Camera-type eye (tissue), 1 donor: ENCODE data around the gene ELL. TPM values are rescaled to one million over a fixed set of nuclear protein-coding genes. Genes with fewer than 3 reads are reported as not detected.

Experiments used
- total RNA-seq: library from RNA; depleted of rRNA; stranded (reverse); fragments of >200 nt; gene quantifications from one replicate; pipeline ENCODE4 v1.2.3, GENCODE V29; 2014

ELL gene
- 12.5 TPM for total RNA-seq

DNA sequence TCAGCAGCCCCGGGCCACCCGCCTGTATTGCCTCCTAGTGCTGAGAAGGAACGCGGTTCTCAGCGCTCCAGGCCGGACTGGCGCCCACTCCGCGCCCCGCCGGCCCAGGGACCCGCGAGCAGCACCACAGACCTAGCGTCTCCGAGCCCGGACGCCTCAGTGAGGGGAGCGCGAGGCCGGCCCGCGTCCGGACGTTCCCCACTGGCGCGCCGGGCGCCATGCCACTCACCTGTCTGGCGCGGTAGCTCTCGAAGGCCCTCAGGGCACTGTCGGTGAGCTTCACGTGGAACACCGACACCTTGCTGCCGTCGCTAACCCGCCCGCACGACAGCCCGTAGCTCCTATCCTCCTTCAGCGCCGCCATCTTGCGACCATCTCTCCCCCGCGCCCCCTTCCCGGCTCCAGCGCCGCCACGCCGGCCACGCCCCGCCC lies at the start of gene ELL:
Gene ELL (minus strand): TSS at position 379 of the 432 bp plus-strand sequence. CDS start 15 bp downstream, at position 364.

GRCh38 chr19:18557411-18558201 lies 35.7 kb upstream of the ELL start, which contains the start of gene KXD1:
KXD1 (plus strand) TSS chr19:18557870; CDS start chr19:18562057, 4,187 bp downstream.

GRCh38 chr19:18542941-18543813 lies 21.3 kb upstream of the ELL start, which contains the start of gene FKBP8:
FKBP8 (minus strand) TSS chr19:18543573; CDS start chr19:18541970, 1,603 bp downstream.

GRCh38 chr19:18437491-18438330 lies 84.2 kb downstream of the ELL start, which contains the start of gene ISYNA1:
ISYNA1 (minus strand) TSS chr19:18438133; CDS start chr19:18437979, 154 bp downstream.

DNA sequence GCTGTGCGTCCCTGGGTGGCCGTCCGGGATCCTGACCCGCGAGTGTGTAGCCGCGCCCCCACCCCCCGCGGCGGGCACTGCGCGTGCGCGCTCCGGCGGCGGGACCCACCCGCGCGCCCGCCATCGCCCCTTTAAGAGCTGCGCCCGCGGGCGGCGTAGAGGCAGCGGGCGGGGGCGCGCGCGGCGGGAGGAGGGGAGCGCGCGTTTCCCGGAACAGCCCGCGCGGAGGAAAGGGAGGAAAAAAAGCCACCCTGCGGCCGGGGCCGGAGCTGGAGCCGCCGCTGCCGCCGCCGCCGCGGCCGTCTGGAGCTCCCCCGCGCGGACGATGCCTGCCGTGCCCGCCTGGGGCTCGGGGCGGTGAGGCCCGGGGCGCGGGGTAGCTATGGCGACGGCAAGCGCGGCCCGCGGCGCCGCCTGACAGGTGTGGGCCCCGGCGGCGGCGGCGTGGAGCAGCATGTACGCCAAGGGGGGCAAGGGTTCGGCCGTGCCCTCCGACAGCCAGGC lies 102.6 kb downstream of the ELL start, which contains the start of gene SSBP4:
Gene SSBP4 (plus strand): TSS at position 204 of the 504 bp plus-strand sequence. CDS start 251 bp downstream, at position 455.

DNA sequence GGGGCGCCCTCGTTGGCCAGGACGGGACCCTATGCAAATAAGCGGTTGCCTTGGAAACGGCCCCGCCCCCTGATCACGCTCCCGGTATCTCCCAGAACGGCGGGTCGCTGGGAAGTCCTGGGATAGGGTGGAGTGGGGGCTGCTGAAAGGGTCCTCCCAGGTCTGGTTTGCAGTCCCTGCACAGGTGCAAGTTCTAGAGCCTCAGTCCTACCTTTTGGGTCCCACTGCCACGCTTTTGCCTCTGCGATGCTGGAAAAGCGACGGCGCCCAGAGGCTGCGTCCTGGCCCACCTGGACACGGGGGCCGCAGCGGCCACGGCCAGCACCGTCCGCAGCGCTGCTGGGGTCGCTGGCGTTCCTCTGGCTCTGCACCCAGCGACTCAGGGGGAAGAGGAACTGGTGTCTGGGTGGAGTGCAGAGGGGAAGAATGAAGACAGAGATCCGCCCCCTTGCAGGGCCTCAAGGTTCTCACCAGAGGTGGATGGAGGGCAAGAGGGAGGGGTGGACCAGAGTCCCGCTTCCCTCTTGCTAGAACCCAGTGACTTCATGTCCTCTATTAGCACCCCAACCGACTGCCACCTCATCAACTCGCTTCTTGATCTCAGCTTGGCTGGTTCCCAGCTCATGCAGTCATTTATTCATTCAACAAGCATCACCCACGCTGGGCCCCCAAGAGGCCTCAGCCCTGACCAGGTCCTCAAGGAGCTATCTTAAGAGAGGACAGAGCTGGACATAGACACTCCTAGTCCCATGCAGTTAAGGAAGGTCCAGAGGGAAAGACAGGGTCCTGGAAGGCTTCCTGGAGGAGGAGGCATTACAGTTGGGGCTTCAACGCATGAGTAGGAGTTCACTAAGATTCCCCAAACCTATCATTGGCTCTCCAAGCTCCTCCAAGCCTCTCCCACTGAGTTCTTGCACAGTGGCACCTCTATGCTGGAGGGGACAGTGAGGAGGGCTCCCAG lies 124.3 kb downstream of the ELL start, which contains the start of gene LRRC25:
Gene LRRC25 (minus strand): TSS at position 381 of the 961 bp plus-strand sequence. CDS start 659 bp downstream, outside the sequence.

Other genes starting within 250 kb of the ELL start
- 3.1 TPM for gene IQCN, start 247.6 kb downstream of the ELL start, total RNA-seq
- gene JUND, start 240.4 kb downstream of the ELL start, total RNA-seq: 217 TPM
- 99.8 TPM for gene LSM4, start 199.0 kb downstream of the ELL start, total RNA-seq
- 19.3 TPM for gene PGPEP1, start 181.5 kb downstream of the ELL start, total RNA-seq
- gene GDF15, start 135.9 kb downstream of the ELL start, total RNA-seq: 8.2 TPM
- 2.0 TPM for gene LRRC25, start 124.4 kb downstream of the ELL start, total RNA-seq
- gene SSBP4, start 102.7 kb downstream of the ELL start, total RNA-seq: 49.9 TPM
- 75.6 TPM for gene ISYNA1, start 83.9 kb downstream of the ELL start, total RNA-seq
- 166 TPM for gene FKBP8, start 21.5 kb upstream of the ELL start, total RNA-seq
- gene KXD1, start 35.8 kb upstream of the ELL start, total RNA-seq: 42.3 TPM
- gene UBA52, start 49.8 kb upstream of the ELL start, total RNA-seq: 388 TPM
- gene REX1BD, start 66.7 kb upstream of the ELL start, total RNA-seq: 46.2 TPM
- 13.3 TPM for gene CRLF1, start 84.7 kb upstream of the ELL start, total RNA-seq
- gene TMEM59L, start 90.8 kb upstream of the ELL start, total RNA-seq: 22.3 TPM
- 18.0 TPM for gene KLHL26, start 115.0 kb upstream of the ELL start, total RNA-seq
- 13.9 TPM for gene CRTC1, start 161.6 kb upstream of the ELL start, total RNA-seq